Limb (tissue), 2 donors: ENCODE results near the gene OCSTAMP.
A peak's percentile ranks its signal among the peaks of the same experiment; 100 is the strongest.

ENCODE experiments used
- DNase-seq, 2 donors: peaks; one replicate each; pipeline ENCODE4 v3.0.0-alpha.2; 2016; ENCODE audit errors: extremely low spot score in 2 of 2

Gene OCSTAMP, protein sequence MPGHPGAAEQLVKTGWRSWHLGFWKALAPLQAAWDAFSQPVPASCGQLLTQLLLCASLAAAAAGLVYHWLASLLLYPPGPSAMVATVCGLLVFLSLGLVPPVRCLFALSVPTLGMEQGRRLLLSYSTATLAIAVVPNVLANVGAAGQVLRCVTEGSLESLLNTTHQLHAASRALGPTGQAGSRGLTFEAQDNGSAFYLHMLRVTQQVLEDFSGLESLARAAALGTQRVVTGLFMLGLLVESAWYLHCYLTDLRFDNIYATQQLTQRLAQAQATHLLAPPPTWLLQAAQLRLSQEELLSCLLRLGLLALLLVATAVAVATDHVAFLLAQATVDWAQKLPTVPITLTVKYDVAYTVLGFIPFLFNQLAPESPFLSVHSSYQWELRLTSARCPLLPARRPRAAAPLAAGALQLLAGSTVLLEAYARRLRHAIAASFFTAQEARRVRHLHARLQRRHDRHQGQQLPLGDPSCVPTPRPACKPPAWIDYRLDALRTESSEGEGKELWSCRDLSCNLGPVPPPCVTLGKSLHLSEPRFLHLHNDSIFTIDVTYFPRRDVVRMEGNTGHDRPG

DNA sequence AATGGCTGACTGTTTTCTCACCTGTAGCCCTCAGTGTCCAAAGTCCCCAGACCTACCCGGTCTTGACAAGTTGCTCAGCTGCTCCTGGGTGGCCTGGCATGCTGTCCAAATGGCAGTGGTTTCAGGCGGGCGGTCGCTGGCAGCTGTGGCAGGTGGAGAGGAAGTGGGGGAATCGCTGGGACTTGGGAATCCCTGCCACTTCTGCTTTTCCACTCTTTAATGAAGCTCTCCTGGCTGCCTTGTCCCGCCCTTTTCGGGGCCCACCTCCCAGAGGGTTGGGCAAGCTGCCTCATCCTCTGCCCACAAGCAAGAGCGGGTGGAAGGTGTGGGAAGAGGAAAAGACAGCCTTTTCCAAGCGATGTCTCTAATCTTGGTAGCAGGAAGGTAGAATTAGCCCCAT, at the start of gene OCSTAMP:
Gene OCSTAMP, minus strand, starts transcription at position 194 of the 400 bp plus-strand sequence. Its CDS starts 94 bp downstream, at position 100.
- DNase-seq = no peak

DNA sequence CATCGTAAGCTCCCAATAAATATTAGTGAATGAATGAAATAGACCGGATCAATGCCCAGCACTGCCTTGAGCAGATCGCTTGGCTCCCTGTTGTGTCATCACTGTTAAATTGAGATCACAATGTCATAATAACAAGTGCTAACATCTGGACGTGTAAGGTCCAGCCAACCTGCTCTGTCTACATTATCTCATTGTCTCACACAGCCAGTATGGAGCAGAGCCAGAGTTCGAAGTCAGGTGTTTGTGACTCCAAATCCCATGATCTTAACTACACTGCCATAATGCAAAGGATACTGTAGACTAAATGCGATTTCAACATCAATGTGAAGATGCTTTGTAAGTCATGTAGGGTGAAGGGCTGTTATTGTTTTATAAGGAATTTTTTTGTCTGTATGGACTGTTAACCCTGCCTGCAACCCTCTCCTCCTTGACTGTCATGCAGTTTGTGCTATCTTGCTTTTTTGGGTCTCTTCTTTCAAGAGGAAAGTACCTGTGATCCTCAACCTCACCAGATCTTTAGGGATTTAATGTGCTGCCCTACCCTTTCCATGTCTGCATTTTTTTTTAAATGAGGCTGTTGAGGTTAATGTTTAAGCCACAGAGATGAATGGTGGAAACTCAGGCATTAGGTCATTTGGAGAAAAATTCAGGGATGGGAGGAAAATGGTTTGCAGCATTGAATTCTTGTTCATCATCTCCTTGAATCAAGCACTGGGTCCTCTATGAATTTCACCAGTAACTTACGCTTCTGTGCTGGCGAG, 49.0 kb upstream of the OCSTAMP start:
- DNase-seq = no peak

DNA sequence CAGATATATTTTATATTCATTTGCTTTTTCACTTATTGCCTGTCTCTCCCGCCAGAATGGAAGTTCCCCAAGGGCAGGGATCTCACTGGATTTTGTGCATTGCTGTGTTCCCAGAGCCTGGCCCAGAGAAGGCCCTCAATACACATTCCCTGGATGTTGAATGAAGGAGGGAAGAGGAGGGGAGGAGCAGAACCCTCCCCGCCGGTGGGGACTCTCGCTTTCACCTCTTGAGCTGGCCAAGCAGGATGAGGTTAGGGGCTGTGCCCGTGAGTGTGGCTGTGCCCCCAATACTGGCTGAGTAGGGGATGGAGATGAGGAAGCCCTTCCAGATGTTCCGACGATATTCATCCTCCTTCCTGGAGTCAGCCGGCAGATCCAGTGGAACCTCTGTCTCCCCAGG, 45.5 kb upstream of the OCSTAMP start:
- DNase-seq = no peak

DNA sequence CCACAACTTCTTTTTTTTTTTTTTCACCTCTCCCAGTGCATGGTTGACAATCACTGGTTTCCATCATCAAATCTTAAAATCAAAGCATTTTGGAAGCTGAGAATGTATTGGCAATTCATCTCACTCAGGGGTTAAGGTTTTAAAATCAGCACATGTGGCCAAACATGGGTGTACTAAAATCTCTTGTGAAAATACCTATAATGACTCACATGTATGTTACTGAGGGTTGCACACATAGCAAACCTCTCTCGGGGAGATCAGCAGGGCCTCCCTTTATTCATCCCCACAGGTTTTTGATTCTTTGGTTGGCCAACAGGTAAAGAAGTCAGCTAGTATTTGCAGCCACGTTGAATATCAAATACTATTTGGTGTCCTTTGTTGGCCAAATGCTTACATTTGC, 44.3 kb upstream of the OCSTAMP start:
- DNase-seq = no peak

DNA sequence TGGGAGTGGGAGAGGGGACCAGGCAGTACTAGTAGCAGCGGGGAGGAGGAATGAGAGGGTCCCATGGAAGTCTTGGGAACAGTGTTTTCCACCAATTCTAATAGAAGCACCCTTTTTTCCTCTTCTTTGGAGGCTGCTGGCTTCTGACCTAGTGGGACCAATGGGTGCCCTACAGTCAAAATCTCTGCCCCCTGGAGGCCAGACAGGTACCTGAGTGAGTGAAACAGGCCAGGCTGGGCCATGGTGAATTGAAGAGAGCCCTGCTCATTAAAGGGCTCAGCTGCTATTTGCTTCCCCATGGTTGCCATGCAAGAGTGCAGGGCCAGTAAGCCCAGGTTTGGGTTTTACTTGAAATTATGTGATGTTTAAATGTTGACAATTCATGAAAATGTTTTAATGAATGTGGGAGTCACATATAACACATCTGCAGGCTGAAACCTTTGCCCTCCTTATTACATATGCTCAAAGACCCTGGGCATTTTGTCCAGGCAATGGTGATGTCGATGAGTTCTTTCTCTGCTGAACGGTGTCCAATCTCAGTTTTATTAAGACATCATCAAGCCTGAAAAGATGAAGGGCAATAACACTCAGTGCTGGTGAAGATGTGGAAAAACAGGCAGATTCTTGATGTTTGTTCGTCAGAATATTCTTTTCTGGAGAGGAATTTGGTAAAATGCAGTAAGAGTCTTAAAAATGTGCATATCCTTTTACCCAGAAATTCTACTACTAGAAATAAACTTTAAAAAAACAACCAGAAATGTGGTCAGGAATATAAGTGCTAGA, 42.3 kb upstream of the OCSTAMP start:
- no peak for DNase-seq

DNA sequence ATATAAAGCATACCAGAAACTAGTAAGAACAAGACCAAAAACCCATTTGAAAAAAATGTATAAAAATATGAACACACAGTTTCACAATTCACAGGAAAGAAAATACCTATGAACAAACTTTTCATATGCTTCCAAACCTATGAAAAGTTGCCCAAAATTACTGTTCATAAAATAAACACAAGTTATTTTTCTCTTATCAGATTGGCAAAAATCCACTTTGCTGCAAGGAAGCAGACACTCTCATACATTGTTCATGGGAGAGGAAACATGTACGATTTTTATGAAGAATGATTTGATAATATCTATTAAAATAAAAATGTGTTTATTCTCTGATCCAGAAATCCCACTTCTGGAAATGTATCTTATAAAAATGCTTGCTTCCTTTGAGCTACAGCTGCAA, 40.0 kb upstream of the OCSTAMP start:
- DNase-seq = no peak

DNA sequence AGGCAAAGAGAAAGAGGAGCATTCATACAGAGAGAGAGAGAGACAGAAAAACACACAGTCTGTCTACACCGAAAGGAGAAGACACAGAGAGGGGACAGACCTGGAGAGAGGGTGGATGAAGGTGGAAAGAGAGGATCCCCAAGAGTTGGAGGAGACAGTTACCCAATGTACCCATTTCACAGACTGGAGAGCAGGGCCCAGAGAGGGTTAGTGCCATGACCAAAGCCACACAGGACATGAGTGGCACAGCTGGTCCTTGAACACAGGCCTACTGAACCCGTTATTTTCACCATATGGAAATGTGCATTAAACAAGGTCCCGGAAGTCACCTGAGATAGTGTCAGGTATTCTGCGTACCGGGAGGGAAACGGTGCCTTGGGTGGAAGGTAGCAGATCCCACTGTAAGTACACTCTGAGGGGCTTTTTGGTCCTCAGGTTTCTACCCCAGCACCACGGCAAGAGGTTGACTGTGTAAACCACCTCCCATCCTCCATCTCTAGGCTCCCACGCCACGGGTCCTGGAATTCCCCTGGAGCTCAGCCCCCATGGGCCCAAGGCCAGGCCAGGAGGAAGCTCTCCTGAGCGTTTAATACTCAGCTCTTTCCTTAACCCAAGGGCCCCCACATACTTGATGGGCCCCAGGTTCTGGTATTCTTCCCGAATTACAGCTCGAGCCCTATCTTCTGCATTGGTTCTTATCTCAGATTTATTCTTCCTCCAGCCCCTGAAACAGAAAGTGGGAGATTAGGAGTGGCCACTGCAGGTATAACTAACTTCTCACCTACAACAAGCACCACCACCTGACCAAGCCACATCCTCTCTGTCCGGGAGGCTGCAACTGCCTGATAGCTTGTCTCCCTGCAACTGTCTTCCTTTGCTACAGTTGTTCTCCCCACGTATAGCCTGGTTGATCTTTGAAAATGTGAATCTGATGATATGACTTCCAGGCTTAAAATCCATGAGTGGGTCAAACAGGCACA, 38.4 kb upstream of the OCSTAMP start:
- DNase-seq = no peak

DNA sequence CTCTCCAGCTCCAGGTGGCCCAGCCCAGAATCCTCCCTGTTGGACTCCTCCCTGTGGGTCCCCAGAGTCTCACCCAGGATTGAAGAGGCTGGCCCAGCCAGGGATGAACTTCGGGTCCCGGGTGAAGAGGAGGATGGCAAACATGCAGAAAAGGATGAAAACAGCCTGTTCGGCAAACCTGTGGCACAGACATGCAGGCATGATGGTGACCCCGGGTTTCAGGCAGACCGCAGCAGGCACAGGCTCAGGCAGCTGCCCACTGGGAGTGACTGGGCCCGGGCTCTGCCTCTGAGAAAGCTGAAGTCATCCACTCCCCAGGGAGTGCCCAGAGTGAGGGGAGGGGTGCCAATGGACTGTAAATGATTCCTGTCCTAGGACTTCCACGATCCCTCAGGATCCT, 37.5 kb upstream of the OCSTAMP start:
- no peak for DNase-seq

DNA sequence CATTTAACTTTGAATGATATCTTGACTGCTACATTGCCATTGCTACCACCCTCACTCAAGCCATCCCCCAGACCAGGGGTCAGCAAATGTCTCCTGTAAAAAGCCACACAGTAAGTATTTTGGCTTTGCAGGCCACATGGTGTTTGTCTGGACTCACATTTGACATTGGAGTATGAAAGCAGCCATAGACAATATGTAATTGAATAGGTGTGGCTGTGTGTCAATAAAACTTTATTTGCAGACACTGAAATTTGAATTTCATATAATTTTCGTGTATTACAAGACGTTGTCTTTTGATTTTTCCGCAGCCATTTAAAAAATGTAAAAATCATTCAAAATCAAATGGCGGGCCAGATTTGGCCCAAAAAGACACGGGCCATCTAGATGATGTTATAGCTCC, 36.3 kb upstream of the OCSTAMP start:
- DNase-seq = peak in 1 of 2 donors; percentile 2

DNA sequence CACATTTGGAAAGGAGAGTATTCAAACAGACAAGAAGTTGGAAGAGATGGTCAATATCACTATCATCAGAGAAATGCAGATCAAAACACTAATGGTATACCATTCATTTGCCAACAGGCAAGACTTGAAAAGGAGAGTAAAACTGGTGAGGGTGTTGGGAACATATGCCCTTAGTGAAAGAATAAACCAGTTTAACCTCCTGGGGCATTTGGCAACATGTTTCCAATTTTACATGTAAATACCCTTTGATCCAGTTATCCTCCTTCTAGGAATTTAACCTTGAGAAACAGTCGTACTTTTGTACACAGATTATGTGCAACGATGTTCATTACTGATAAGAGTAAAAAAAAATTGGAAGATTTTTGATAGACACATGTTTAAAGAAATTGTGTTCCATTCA, 34.1 kb upstream of the OCSTAMP start:
- DNase-seq = no peak

DNA sequence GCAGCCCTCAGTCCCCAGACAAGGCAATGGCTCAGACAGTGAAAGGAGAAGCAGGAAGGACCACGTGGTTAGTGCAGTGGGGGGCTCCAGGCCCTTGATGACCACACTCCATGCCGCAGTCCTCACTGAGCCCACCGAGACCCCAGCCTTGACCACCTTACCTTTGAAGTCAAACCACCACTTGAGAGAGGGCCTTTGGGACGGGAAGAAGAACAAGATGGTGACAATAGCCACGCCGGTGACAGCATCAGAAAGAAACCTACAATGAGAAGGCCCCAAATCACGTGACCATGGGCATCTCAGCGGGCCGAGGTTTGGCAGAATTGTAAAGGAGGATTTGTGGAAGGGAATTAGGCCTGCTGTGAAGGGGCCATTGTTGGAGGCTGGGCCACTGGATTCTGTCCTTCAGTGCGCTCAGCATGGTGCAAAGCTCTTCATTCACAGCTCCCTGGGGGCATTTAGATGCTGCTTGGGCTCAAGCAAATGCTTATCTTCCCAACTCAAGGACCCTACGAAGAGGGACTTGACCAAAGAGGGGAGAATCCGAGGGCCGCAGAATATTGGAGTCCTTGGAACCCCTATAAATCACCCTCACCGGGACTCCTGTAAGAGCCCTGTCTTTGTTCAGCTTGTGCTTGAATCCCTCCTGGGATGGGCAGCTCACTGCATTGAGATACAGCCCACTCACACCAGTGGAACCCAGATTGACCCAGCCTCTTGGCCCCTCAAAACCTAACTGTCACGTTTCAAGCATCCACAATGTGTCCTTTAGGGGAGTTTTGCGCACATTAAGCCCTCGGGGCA, 33.2 kb upstream of the OCSTAMP start:
- no peak for DNase-seq

DNA sequence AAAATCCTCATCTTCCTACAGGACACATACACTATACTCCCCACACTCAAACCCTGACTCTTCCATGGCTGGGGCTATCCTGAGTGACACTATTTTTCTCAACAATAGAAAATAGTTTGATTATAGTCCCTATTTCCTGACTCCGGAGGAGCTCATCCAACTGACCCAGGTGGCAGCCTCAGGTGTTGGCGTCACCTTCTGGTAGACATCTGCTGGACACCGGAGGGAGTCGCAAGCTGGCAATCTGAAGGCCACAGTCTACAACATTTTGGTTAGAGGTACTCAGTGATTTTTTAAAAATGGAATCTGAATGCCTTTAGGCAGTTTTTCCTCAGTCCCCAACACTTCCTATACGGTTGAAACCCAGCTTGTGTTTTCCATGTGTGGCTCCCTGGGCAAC, 32.2 kb upstream of the OCSTAMP start:
- no peak for DNase-seq

DNA sequence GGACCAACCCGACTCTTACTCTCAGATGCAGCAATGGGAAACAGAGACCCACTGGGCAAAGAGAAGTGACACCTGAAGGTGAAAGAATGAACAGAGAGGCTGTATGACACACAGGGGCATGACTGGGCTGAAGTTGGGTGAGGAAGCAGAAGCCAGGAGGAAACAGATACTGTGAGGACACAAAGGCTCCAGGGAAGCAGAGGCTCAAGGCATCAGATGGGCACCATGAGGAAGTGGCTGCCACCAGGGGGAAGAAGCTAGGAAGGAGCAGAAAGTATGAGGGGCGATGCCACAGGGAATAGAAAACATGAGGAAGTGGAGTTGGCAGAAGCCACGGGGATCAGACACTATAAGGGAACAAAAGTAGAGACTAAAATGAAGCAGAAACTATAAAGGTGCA, 30.9 kb upstream of the OCSTAMP start:
- no peak for DNase-seq

DNA sequence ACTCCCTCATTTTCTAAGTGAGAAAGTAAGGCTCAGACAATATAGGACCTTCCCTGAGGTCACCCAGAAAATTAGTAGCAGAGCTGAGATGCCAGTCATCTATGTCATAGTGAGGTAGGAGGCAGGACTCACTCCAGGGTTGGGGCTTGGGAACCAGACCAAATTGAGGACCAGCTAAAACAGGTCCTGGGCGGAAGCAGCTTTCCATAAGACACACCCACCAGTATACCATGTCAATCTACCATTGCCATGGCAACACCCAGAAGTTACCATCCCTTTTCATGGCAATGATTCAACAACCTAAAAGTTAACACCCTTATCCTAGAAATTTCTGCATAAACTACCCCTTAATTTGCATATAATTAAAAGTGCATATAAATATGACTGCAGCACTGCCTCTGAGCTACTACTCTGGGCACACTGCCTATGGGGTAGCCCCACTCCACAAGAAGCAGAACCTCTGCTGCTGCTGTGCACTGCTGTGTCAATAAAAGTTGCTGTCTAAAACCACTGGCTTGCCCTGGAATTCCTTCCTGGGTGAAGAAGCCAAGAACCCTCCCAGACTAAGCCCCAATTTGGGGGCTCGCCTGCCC, 30.3 kb upstream of the OCSTAMP start:
- DNase-seq = no peak

DNA sequence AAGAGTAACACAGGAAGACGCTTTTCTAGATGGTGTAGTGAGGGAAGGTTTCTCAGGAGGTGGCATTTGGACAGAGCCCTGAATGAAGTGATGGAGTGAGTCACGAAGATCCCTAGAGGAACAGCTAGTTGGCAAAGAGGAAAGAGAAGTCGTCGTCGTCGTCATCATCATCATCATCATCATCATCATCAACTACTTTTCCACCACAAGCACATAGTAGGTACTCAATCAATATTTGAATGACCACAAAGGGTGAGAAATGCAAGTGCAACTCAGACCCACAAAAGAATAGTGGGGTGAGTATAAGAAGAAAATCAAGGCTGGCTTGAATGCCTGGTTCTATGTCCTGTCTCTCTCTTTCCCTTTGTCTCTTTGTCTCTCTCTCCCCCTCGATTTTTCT, 28.3 kb upstream of the OCSTAMP start:
- DNase-seq = no peak

DNA sequence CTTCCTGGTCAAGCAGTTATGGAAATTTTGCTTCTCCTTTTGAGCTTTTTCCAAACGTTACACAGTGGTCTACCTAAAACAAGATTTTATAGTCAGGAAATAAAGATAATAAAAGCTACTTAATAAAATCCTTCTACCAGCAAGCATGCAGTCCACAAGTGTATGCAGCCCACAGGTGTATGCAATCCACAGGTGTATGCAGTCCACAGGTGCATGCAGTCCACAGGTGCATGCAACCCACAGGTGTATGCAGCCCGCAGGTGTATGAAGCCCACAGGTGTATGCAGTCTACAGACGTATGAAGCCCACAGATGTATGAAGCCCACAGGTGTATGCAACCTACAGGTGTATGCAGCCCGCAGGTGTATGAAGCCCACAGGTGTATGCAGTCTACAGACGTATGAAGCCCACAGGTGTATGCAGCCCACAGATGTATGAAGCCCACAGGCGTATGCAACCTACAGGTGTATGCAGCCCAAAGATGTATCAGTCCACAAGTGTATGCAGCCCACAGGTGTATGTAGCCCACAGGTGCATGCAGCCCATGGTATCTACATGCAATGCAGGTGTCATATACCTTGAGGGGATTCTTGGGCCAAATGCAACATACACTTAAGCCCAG, 26.4 kb upstream of the OCSTAMP start:
- DNase-seq = peak in 1 of 2 donors; percentile 11

DNA sequence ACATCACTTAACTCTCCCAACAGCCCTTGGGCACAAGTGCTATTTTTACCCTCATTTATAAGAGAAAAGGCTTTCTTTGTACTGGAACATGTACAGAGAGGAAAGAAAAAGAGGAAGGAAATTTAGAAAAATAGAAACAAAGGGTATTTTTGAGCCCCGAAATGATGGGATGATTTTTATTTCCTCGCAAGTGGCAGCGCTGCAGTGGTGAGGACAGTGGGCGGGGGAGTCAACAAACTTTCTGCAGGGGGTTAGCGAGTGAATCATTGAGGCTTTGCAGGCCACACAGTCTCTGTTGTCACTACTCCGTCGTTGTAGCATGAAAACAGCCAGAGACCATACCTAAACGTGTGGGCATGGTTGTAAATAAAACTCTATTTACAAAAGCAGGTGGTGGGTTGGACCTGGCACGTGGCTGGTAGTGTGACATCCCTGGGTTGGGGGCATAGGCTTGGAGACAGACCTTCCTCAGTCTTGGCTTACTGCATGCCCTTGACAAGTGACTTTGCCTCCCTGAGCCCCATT, 25.5 kb upstream of the OCSTAMP start:
- peak in 1 of 2 donors; percentile 12 for DNase-seq

DNA sequence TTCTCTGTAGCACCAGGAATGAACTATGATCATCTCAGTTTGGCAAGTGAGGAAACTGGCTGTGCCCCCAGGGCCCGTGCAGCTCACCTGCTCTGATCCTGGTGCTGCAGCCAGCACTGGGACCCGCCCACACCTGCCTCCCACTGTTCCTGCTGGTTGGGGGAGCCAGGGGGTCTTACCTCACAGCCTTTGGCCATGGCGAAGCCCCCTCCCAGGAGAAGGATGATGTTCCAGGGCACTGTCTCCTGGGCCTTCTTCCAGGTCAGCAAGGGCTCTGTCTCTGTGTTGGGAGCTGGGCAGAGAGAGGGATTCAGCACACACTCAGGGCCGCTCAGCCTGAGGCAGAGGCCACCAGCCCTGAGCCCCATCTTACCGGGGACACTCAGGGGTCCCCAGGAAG, 24.9 kb upstream of the OCSTAMP start:
- DNase-seq = peak in 1 of 2 donors; percentile 19
